Skeletal muscle satellite cell (primary cell): Measurements from ENCODE around the gene OXNAD1.

Source experiments
- H3K27me3 ChIP-seq: 2 replicates; pipeline ENCODE4 v1.7.0; 2013; ENCODE audit warnings: low read length; ENCODE audit not compliant: control insufficient read depth, insufficient read depth
- H3K36me3 ChIP-seq: 2 replicates; pipeline ENCODE4 v1.7.0; 2013; ENCODE audit warnings: mild to moderate bottlenecking, control low read depth, low read length; ENCODE audit not compliant: insufficient read depth
- H3K4me1 ChIP-seq: 2 replicates; pipeline ENCODE4 v1.7.0; 2013; ENCODE audit warnings: low read length; ENCODE audit not compliant: control insufficient read depth, insufficient read depth
- H3K4me2 ChIP-seq: 2 replicates; pipeline ENCODE4 v1.7.0; 2013; ENCODE audit warnings: mild to moderate bottlenecking, low read length
- H3K4me3 ChIP-seq: 2 replicates; pipeline ENCODE4 v1.7.0; 2013; ENCODE audit warnings: low read length
- H3K9ac ChIP-seq: 2 replicates; pipeline ENCODE4 v1.7.0; 2013; ENCODE audit warnings: mild to moderate bottlenecking, low read depth, low read length, moderate library complexity
- H3K9me3 ChIP-seq: replicated peaks from 2 replicates; pipeline ENCODE4 v1.7.0; 2013; ENCODE audit warnings: mild to moderate bottlenecking, control low read depth, low read length

OXNAD1 gene

GRCh38 chr3:16258866-16259265, 6.1 kb upstream of the OXNAD1 start:
- H3K36me3 ChIP-seq: peaks cover 27% of the 10 kb centered on the region

GRCh38 chr3:16260046-16260445, 5.0 kb upstream of the OXNAD1 start:
- Histone ChIP-seq H3K27me3 (no peaks in the 10 kb centered on the region), H3K4me2 (no peak overlapping the region), H3K36me3 (peaks cover 27% of the 10 kb centered on the region), H3K9me3 (no peaks in the 10 kb centered on the region), H3K4me3 (no peak overlapping the region), H3K4me1 (peaks cover 10% of the 10 kb centered on the region), H3K9ac (no peak overlapping the region)

More at GRCh38 chr3:16258866-16259265, 6.1 kb upstream of the OXNAD1 start:
- Histone ChIP-seq H3K4me1 (peaks cover 10% of the 10 kb centered on the region), H3K4me2 (no peak overlapping the region), H3K4me3 (no peak overlapping the region), H3K9ac (no peak overlapping the region), H3K9me3 (no peaks in the 10 kb centered on the region), H3K27me3 (no peaks in the 10 kb centered on the region)

GRCh38 chr3:16262174-16262573, 2.8 kb upstream of the OXNAD1 start:
- Histone ChIP-seq H3K4me1 (peaks cover 16% of the 10 kb centered on the region), H3K36me3 (peaks cover 27% of the 10 kb centered on the region), H3K27me3 (no peaks in the 10 kb centered on the region), H3K4me3 (no peak overlapping the region), H3K9me3 (no peaks in the 10 kb centered on the region), H3K9ac (no peak overlapping the region), H3K4me2 (no peak overlapping the region)

- peak overlapping the region; percentile 89 for H3K4me3 ChIP-seq
- H3K27me3 ChIP-seq: no peaks in the 10 kb centered on the region
- peak overlapping the region; percentile 95 for H3K9ac ChIP-seq
- peaks cover 16% of the 10 kb centered on the region for H3K4me1 ChIP-seq
- peaks cover 21% of the 10 kb centered on the region for H3K36me3 ChIP-seq
- peak overlapping the region; percentile 84 for H3K4me2 ChIP-seq
- no peaks in the 10 kb centered on the region for H3K9me3 ChIP-seq
Measured at GRCh38 chr3:16264174-16264707, 771 bp upstream of the OXNAD1 start.

GRCh38 chr3:16265455-16265786, 409 bp downstream of the OXNAD1 start:
- H3K27me3 ChIP-seq: no peaks in the 10 kb centered on the region
- peak overlapping the region; percentile 89 for H3K4me3 ChIP-seq
- peak overlapping the region; percentile 95 for H3K9ac ChIP-seq
- H3K9me3 ChIP-seq: no peaks in the 10 kb centered on the region
- H3K36me3 ChIP-seq: peaks cover 9% of the 10 kb centered on the region
- peaks cover 16% of the 10 kb centered on the region for H3K4me1 ChIP-seq
- peak overlapping the region; percentile 96 for H3K4me2 ChIP-seq

- Histone ChIP-seq H3K36me3 (peaks cover under 1% of the 10 kb centered on the region), H3K4me1 (peaks cover 16% of the 10 kb centered on the region), H3K9me3 (no peaks in the 10 kb centered on the region), H3K4me3 (no peak overlapping the region), H3K9ac (no peak overlapping the region), H3K27me3 (no peaks in the 10 kb centered on the region), H3K4me2 (peak overlapping the region; percentile 96)
Measured at GRCh38 chr3:16266714-16267113, 1.7 kb downstream of the OXNAD1 start.

GRCh38 chr3:16270855-16271254, 5.8 kb downstream of the OXNAD1 start:
- H3K36me3 ChIP-seq: no peaks in the 10 kb centered on the region
- no peak overlapping the region for H3K4me3 ChIP-seq
- H3K4me2 ChIP-seq: no peak overlapping the region
- no peaks in the 10 kb centered on the region for H3K9me3 ChIP-seq
- H3K4me1 ChIP-seq: peaks cover 4% of the 10 kb centered on the region
- no peaks in the 10 kb centered on the region for H3K27me3 ChIP-seq
- no peak overlapping the region for H3K9ac ChIP-seq

GRCh38 chr3:16272588-16272987, 7.6 kb downstream of the OXNAD1 start:
- no peak overlapping the region for H3K4me2 ChIP-seq
- H3K27me3 ChIP-seq: no peaks in the 10 kb centered on the region
- no peak overlapping the region for H3K4me3 ChIP-seq
- H3K4me1 ChIP-seq: peaks cover 3% of the 10 kb centered on the region
- no peaks in the 10 kb centered on the region for H3K9me3 ChIP-seq
- no peak overlapping the region for H3K9ac ChIP-seq
- no peaks in the 10 kb centered on the region for H3K36me3 ChIP-seq

- Histone ChIP-seq H3K4me3 (no peak overlapping the region), H3K27me3 (no peaks in the 10 kb centered on the region), H3K36me3 (no peaks in the 10 kb centered on the region), H3K4me1 (peaks cover 7% of the 10 kb centered on the region), H3K9me3 (no peaks in the 10 kb centered on the region), H3K9ac (no peak overlapping the region), H3K4me2 (no peak overlapping the region)
Measured at GRCh38 chr3:16273867-16274266, 8.9 kb downstream of the OXNAD1 start.

GRCh38 chr3:16277471-16277870, 12.5 kb downstream of the OXNAD1 start:
- H3K27me3 ChIP-seq: no peaks in the 10 kb centered on the region
- H3K4me1 ChIP-seq: peaks cover 16% of the 10 kb centered on the region
- no peak overlapping the region for H3K4me3 ChIP-seq
- no peaks in the 10 kb centered on the region for H3K36me3 ChIP-seq
- H3K4me2 ChIP-seq: no peak overlapping the region
- no peaks in the 10 kb centered on the region for H3K9me3 ChIP-seq
- no peak overlapping the region for H3K9ac ChIP-seq

GRCh38 chr3:16279010-16279801, 14.2 kb downstream of the OXNAD1 start:
- no peaks in the 10 kb centered on the region for H3K27me3 ChIP-seq
- no peak overlapping the region for H3K4me3 ChIP-seq
- no peaks in the 10 kb centered on the region for H3K9me3 ChIP-seq
- no peak overlapping the region for H3K4me2 ChIP-seq
- no peak overlapping the region for H3K9ac ChIP-seq
- peaks cover 16% of the 10 kb centered on the region for H3K4me1 ChIP-seq
- H3K36me3 ChIP-seq: no peaks in the 10 kb centered on the region

- Histone ChIP-seq H3K4me1 (peaks cover 16% of the 10 kb centered on the region), H3K36me3 (no peaks in the 10 kb centered on the region), H3K4me2 (no peak overlapping the region), H3K9ac (no peak overlapping the region), H3K9me3 (no peaks in the 10 kb centered on the region), H3K27me3 (no peaks in the 10 kb centered on the region), H3K4me3 (no peak overlapping the region)
Measured at GRCh38 chr3:16280671-16281070, 15.7 kb downstream of the OXNAD1 start.
